SK-N-SH treated with all-trans-retinoic acid at 6 μM for 48 hours (cell line): Measurements from ENCODE around the gene SH3RF2.

Experiments used
- ATAC-seq: fragments of 200-7000 bp; cut with Tn5 transposase; 3 replicates; pipeline ENCODE4 v1.9.1; 2020; ENCODE audit warnings: mild to moderate bottlenecking, moderate library complexity
- ARNTL ChIP-seq: fragments of 450-650 bp; formaldehyde crosslinking; IDR thresholded peaks from 2 replicates; pipeline ENCODE4 v1.5.0; 2020; ENCODE audit warnings: low read depth, mild to moderate bottlenecking, moderate library complexity, borderline replicate concordance
- BACH2 ChIP-seq: fragments of 250-450 bp; sonication (Bioruptor Pico); IDR thresholded peaks from 2 replicates; pipeline ENCODE4 v1.9.0; 2021; ENCODE audit warnings: mild to moderate bottlenecking, borderline replicate concordance
- CSDC2 ChIP-seq: fragments of 250-450 bp; sonication (Bioruptor Pico); IDR thresholded peaks from 2 replicates; pipeline ENCODE4 v1.5.0; 2020; ENCODE audit warnings: mild to moderate bottlenecking, moderate library complexity
- ESRRG ChIP-seq: fragments of 250-450 bp; sonication (Bioruptor Pico); IDR thresholded peaks from 2 replicates; pipeline ENCODE4 v1.6.1; 2021; ENCODE audit warnings: mild to moderate bottlenecking
- GLIS3 ChIP-seq: fragments of 250-450 bp; sonication (Bioruptor Pico); IDR thresholded peaks from 2 replicates; pipeline ENCODE4 v1.5.0; 2020; ENCODE audit warnings: mild to moderate bottlenecking, moderate library complexity
- ISL1 ChIP-seq: fragments of 250-450 bp; sonication (Bioruptor Pico); IDR thresholded peaks from 2 replicates; pipeline ENCODE4 v2.1.2; 2022; ENCODE audit warnings: mild to moderate bottlenecking, moderate library complexity
- OSR1 ChIP-seq: fragments of 250-450 bp; sonication (Bioruptor Pico); IDR thresholded peaks from 2 replicates; pipeline ENCODE4 v1.8.0; 2022; ENCODE audit warnings: moderate library complexity, mild to moderate bottlenecking, inconsistent platforms
- PATZ1 ChIP-seq: fragments of 250-450 bp; sonication (Bioruptor Pico); IDR thresholded peaks from 2 replicates; pipeline ENCODE4 v1.8.0; 2020; ENCODE audit warnings: mild to moderate bottlenecking, moderate library complexity, borderline replicate concordance
- POU6F1 ChIP-seq: fragments of 250-450 bp; sonication (Bioruptor Pico); IDR thresholded peaks from 2 replicates; pipeline ENCODE4 v1.8.0; 2021; ENCODE audit warnings: low read depth, mild to moderate bottlenecking, moderate library complexity, borderline replicate concordance
- PPARA ChIP-seq: fragments of 250-450 bp; sonication (Bioruptor Pico); IDR thresholded peaks from 2 replicates; pipeline ENCODE4 v1.5.0; 2020; ENCODE audit warnings: mild to moderate bottlenecking, borderline replicate concordance
- RARB ChIP-seq: fragments of 250-450 bp; sonication (Bioruptor Pico); IDR thresholded peaks from 2 replicates; pipeline ENCODE4 v1.8.0; 2021; ENCODE audit warnings: mild to moderate bottlenecking, moderate library complexity
- SNAI2 ChIP-seq: fragments of 250-450 bp; sonication (Bioruptor Pico); IDR thresholded peaks from 2 replicates; pipeline ENCODE4 v1.5.0; 2020; ENCODE audit warnings: mild to moderate bottlenecking, moderate library complexity
- TCF4 ChIP-seq: fragments of 250-450 bp; sonication (Bioruptor Pico); IDR thresholded peaks from 2 replicates; pipeline ENCODE4 v1.8.0; 2021; ENCODE audit warnings: mild to moderate bottlenecking, moderate library complexity, borderline replicate concordance
- TSHZ2 ChIP-seq: fragments of 250-450 bp; sonication (Bioruptor Pico); IDR thresholded peaks from 2 replicates; pipeline ENCODE4 v1.5.0; 2020; ENCODE audit warnings: mild to moderate bottlenecking, moderate library complexity
- ZC3H10 ChIP-seq: fragments of 250-450 bp; sonication (Bioruptor Pico); IDR thresholded peaks from 2 replicates; pipeline ENCODE4 v1.5.1; 2021; ENCODE audit warnings: mild to moderate bottlenecking, moderate library complexity
- ZFP3 ChIP-seq: fragments of 250-450 bp; sonication (Bioruptor Pico); IDR thresholded peaks from 2 replicates; pipeline ENCODE4 v1.5.0; 2020; ENCODE audit warnings: mild to moderate bottlenecking, moderate library complexity
- ZFP30 ChIP-seq: fragments of 450-650 bp; formaldehyde crosslinking; IDR thresholded peaks from 2 replicates; pipeline ENCODE4 v1.5.0; 2022; ENCODE audit warnings: mild to moderate bottlenecking, moderate library complexity
- ZNF565 ChIP-seq: fragments of 450-650 bp; formaldehyde crosslinking; conservative IDR thresholded peaks from 2 replicates; pipeline ENCODE4 v1.5.0; 2020; ENCODE audit warnings: low read depth, mild to moderate bottlenecking, moderate library complexity
- ZNF70 ChIP-seq: fragments of 450-650 bp; formaldehyde crosslinking; IDR thresholded peaks from 2 replicates; pipeline ENCODE4 v1.5.0; 2020; ENCODE audit warnings: mild to moderate bottlenecking, moderate library complexity
- ZNF8 ChIP-seq: fragments of 450-650 bp; formaldehyde crosslinking; IDR thresholded peaks from 2 replicates; pipeline ENCODE4 v1.5.0; 2020; ENCODE audit warnings: mild to moderate bottlenecking, moderate library complexity
- TF ChIP-seq, protein P1 (sequence below): fragments of 250-450 bp; sonication (Bioruptor Pico); IDR thresholded peaks from 2 replicates; pipeline ENCODE4 v1.5.1; 2020; ENCODE audit warnings: low read depth, mild to moderate bottlenecking, moderate library complexity

SH3RF2 gene

DNA sequence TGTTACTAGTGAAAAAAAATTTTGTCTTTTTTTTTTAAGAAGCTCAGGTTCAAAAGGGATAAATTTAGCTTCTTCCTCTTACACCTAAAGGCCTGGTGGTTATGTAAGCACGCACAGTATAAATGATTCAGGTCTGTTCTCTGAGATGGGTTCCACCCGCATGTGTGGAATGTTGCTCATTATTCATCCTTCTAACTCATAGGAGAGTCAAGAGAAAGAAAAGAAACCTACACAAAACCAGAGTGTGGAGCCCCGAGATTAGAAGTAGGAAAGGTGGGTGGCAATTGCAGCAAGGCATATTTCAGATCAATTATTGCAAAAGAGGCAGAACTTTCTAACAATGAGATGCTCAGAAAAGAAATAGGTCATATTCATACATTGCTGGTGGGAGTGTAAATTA, 155.5 kb downstream of the SH3RF2 start (continued):
- TF ChIP-seq, protein P1, sequence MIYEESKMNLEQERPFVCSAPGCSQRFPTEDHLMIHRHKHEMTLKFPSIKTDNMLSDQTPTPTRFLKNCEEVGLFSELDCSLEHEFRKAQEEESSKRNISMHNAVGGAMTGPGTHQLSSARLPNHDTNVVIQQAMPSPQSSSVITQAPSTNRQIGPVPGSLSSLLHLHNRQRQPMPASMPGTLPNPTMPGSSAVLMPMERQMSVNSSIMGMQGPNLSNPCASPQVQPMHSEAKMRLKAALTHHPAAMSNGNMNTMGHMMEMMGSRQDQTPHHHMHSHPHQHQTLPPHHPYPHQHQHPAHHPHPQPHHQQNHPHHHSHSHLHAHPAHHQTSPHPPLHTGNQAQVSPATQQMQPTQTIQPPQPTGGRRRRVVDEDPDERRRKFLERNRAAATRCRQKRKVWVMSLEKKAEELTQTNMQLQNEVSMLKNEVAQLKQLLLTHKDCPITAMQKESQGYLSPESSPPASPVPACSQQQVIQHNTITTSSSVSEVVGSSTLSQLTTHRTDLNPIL = no peak
- no peak for TF ChIP-seq ZNF8 (CRISPR knock-in tag)

GRCh38 chr5:146098047-146098446, 161.7 kb downstream of the SH3RF2 start:
- no peak for ATAC-seq
- TF ChIP-seq BACH2 (no peak), RARB (no peak), PATZ1 (CRISPR knock-in tag) (no peak), ARNTL (CRISPR knock-in tag) (no peak), ESRRG (CRISPR knock-in tag) (no peak), CSDC2 (no peak), ZNF70 (CRISPR knock-in tag) (no peak), POU6F1 (CRISPR knock-in tag) (no peak), PPARA (CRISPR knock-in tag) (no peak), ZNF8 (CRISPR knock-in tag) (no peak), TSHZ2 (CRISPR knock-in tag) (no peak), ZFP30 (CRISPR knock-in tag) (no peak), ZFP3 (CRISPR knock-in tag) (no peak)
- TF ChIP-seq, protein P1 = no peak

DNA sequence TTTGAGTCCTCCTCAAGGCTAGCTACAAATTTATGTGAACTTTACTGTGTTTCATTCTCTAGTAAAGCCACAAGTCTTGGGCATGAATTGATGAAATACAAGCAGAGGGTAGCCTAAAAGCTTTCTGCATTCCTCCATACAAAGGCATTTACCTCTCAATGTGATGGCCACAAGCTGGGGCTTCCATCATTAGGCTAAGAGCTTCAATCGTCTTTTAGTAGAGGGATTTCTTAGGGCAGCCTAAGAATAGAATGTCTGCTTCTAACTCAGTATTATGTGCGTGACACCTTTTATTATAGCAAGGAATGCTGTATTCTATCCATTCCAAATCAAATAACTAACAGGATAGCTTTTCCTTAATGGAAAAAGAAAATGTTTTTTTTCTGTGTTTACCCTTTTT, 165.3 kb downstream of the SH3RF2 start:
- no peak for ATAC-seq
- TF ChIP-seq ZNF565 (no peak), TSHZ2 (CRISPR knock-in tag) (no peak), BACH2 (no peak), ZFP3 (CRISPR knock-in tag) (no peak), TCF4 (CRISPR knock-in tag) (no peak), ESRRG (CRISPR knock-in tag) (no peak), CSDC2 (no peak), ZFP30 (CRISPR knock-in tag) (no peak), POU6F1 (CRISPR knock-in tag) (no peak), ISL1 (CRISPR knock-in tag) (no peak), PPARA (CRISPR knock-in tag) (no peak), OSR1 (CRISPR knock-in tag) (no peak), ZNF70 (CRISPR knock-in tag) (no peak), ZNF8 (CRISPR knock-in tag) (no peak), RARB (no peak), ARNTL (CRISPR knock-in tag) (no peak), GLIS3 (CRISPR knock-in tag) (no peak), ZC3H10 (no peak), SNAI2 (CRISPR knock-in tag) (no peak)
- TF ChIP-seq, protein P1 = no peak
